HG02852 (cell line): ENCODE data around the gene ZNF44.
"Not testable (repeated sequence)": the region's sequence is repeated elsewhere in the genome, so short reads cannot be mapped to it uniquely, and the experiment has no call there.

Experiments used
- ATAC-seq: cut with Tn5 transposase; IDR thresholded peaks from one replicate; pipeline ENCODE4 v1.9.1; 2021; ENCODE audit warnings: mild to moderate bottlenecking, moderate library complexity; ENCODE audit not compliant: unreplicated experiment

Gene ZNF44

DNA sequence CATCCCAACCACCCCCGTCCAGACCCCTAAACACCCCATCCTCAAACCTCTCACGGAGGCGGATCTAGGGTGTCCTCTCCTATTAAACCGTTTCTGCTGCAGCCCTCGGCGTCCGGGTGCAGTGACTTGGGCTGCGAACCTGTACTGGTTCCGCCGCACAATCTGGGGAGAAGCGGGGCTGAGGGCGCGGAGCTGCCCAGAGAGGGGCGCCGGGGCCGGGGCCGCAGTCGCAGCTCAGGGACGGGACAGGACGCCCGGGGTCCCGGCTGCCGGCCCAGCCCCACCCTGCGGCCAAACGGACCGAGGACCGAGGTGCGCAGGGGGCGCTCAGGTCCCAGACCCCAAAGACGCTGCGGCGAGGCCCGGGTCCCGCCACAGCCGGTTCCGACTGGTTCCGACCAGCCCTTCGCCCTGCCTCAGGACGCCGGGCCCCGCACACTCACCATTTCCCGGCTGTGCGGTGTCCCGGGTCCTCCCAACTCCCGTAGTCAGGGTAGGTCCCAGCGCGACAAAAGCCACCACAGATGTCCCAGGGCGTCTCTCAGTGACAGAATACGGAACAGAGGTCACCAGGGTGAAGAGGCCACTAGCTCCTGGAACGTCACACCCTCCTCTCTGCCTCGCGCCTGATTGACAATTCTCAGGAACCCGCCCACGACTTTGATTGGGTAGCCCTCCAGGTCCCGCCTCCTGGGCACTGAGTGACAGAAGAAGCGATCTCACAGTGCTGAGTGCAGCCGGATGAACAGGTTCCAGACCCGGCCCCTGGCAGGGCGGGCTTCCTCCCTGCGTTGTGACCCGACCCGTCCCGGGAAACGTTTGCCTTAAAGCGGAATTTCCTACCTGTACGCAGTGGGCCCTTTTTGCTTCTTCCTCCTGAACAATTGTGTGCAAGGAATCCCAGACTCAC is at the start of gene ZNF44:
ZNF44 (minus strand) TSS at position 635 of the 910 bp plus-strand sequence; CDS start at position 446, 189 bp downstream.
- peak; percentile 94 for ATAC-seq

DNA sequence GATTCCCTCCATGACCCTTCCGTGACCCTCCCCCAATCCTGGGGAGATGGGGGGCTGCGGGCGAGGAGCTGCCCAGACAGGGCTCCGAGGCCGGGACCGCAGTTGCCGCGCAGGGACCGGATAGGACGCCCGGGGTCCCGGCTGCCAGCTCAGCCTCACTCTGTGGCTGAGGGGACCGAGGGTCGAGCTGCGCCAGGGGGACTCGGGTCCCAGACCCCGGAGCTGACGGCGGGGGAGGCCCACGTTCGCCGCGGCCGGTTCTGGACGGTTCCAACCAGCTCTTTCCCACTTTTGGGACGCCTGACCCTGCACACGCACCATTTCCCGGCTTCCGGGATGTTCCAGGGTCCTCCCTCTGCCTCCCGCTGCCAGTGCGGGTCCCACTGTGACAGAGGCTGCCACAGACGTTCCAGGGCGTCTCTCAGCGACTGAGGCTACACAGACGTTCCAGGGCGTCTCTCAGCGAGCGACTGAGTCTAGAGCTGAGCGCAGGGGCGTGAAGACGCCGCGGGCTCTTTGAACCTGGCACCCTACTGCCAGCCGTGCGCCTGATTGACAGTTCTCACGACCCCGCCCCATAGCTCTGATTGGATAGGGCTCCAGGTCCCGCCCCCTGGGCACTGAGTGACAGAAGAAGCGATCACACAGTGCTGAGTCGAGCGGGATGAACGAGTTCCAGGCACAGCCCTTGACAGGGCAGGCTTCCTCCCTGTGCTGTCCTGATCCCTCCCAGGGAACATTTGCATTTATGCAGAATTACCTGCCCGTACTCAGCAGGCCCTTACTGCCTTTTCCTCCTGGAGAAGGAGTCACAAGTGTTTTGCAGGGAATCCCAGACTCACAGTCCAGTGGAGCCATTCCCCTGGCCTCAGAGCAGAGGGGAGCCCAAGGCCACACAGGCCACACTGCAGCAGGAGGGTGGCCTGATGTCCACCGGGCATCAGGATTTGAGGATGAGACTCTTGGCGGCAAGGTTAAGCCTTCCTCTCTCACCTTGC is 38.8 kb upstream of the ZNF44 start, which contains the start of gene ZNF563:
ZNF563 (minus strand) TSS at position 472 of the 998 bp plus-strand sequence; CDS start at position 321, 151 bp downstream.
- ATAC-seq = peak; percentile 93

DNA sequence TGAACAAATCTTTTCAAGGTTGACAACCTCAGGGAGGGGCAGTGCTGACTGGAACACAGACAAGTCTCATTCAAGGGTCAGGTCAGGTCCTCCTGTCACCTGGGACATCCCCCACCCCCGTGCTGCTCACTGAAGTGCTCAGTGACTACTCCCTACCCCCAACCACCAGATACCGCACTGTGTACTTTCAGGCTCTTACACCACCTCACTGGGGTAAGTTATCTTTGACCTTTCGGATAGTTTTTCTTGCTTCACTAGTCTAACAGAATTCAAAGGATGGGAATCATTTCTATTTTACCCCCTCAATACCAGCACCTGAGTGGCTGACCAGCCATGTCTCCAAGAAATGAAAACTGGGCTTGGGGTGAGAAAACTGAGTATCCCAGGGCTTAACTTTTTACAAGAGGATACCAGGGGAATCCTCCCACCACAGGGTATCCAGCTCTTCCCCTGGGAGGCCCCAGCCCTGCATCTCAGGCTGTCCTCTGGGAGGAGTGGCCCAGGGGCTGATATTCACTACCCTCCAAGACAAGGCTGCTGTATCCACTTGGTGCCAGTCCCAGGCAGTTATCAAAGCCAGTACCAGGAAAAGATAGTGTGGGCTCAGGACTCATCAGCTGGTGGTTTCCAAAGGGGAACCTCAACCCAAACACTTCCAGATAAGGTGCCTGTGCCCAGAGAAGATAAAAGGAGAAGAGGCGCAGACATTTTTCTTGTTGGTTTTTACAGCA is 36.7 kb upstream of the ZNF44 start:
- peak; percentile 42 for ATAC-seq

DNA sequence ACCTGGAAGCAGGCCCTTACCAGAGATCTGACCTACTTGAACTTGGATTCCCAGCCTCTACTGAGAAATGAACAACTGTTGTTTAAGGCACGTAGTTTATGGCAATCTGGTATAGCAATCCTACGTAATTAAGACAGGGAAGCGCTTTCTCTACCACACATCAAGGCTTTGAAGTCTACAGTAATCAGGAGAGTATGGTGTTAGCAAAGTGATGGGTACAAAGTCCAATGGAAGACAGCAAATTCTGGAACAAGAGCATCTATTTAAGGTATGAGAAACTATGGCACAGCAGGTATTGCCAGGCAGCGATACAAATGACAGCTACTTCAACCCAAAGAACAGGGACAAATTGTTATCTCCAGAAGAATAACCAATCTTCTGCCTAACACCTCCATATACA is 35.7 kb upstream of the ZNF44 start:
- no peak for ATAC-seq

DNA sequence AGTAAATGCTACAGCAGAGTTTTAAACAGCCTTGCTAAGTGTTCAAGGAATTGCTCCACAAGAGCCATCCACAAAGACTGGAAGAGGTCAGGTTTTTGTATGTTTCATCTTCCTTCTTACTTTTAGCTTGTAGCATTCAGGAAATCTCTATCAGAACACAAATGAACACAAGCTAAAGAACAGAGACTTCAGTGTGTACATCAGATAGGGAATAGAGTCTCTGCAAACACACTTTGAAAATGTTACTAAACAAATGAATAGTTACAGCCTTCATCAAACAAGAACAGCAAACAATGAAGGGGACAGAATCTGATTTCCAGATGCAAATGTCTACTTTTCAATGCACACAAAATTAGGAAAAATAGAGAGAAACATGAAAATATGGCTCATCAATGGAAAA is 31.0 kb upstream of the ZNF44 start:
- ATAC-seq = no peak

DNA sequence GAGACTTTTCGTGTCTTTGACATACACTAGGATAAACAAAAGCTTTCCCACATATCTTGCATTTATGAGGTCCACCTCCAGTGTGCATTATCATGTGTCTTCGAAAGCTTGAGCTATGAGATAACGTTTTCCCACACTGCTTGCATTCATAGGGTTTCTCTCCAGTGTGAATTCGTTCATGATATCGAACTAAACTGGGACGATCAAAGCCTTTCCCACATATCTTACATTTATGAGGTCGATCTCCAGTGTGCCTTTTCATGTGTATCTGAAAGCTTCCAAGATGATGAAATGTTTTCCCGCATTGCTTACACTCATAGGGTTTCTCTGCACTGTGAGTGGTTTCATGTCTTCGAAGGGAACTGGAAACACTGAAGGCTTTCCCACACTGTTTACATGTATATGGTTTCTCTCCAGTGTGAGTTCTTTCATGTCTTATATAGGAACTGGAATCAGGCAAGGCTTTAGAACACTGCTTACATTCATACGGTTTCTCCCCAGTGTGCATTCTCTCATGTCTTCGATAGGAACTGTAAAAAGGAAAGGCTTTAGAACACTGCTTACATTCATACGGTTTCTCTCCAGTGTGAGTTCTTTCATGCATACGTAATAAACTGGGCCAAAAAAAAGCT is 24.2 kb upstream of the ZNF44 start:
- no peak for ATAC-seq

- no peak for ATAC-seq
Measured at GRCh38 chr19:12314553-12314952, 19.9 kb upstream of the ZNF44 start.

DNA sequence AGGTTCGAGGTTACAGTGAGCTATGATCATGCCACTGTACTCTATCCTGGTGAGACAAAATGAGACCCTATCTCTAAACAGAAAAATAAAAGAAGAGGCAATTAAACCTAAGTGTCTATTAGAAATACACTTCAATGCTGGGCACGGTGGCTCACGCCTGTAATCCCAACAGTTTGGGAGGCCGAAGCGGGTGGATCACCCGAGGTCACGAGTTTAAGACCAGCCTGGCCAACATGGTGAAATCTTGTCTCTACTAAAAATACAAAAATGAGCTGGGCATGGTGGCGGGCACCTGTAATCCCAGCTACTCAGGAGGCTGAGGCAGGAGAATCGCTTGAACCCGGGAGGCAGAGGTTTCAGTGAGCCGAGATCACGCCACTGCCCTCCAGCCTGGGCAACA is 14.2 kb upstream of the ZNF44 start:
- not testable (repeated sequence) for ATAC-seq

- no peak for ATAC-seq
Measured at GRCh38 chr19:12295191-12295590, 508 bp upstream of the ZNF44 start.

DNA sequence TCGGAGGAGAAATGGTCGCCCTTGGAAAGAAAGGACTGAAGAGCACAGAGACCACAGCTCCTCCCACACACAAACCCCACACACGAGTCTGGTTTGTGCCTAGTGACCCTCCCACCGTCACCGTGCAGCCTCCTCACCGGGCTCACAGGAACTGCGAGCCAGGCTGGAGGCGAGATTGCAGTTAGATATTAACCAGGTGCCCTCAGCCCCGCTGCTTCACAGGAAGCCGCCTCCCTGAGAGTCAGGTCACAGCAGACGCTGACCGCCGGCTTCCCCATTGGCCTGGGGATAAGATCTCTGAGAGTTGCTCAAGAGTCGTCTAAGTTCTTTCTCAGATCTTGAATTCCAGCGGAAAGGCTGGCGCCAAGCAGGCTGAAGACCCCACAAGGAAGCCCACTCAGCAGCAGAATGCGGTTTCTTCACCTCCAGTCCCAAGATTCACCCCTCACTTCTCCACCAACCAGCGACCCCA is 870 bp downstream of the ZNF44 start:
- ATAC-seq = no peak

DNA sequence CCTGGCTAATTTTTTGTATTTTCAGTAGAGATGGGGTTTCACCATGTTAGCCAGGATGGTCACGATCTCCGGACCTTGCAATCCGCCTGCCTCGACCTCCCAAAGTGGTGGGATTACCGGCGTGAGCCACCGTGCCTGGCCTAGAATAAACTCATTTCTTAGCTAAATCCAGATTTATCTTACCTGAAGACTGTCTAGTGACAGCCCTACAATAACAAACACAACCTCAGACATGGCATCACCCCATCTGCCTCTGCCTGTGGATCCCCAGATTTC is 5.0 kb downstream of the ZNF44 start:
- ATAC-seq = no peak

DNA sequence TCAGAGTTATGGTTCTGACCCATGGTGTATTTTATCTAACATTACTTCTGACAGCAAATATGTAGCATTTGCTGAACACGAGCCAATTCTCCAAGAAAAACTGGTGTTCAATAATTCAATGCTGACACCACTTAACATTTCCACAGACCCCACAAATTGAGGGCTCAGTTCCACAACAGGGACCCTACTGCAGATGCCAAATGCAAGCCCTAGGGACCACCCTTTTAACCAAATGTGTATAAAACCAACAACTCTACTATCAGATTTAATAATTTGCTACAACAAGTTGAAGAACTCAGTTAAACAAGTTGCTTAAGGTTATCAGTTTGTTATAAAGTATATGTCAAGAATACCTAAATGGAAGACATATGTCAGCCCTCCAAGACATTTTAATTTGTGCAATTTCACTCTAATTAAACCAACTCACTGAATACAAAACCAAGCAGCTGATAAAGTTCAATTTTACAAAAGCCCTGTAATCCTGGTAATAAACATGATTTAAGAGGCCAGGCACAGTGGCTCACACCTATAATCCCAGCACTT is 6.7 kb downstream of the ZNF44 start:
- ATAC-seq = no peak

- no peak for ATAC-seq
Measured at GRCh38 chr19:12284631-12285030, 10.1 kb downstream of the ZNF44 start.

DNA sequence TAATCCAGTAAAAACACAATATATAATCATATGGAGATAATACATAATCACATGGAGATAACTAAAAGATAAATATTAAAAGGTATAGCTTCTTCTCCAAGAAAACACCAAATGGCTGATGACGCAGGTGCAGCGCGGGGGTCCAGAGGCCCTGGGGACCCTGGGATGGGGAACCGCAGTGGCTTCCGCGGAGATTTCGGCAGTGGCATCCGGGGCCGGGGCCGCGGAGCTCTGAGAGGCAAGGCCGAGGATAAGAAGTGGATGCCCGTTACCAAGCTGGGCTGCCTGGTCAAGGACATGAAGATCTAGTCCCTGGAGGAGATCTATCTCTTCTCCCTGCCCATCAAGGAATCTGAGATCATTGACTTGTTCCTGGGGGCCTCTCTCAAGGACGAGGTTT is 10.5 kb downstream of the ZNF44 start:
- no peak for ATAC-seq

DNA sequence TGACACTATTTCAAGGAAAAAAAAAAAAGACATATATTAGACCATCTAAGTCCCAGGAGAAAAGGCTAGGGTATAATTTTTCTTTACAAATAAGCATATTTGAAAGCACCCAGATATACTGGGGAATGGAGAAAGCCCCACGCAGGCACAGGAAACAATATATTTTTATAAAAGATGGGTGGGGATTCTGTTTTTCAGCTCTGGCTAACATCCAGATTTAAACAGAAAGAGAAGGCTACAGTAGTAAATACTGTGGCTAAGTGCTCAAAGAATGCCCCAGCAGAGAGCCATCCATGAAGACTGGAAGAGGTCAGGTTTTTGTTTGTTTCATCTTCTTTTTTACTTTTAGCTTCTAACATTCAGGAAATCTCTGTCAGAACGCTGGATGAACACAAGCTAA is 16.0 kb downstream of the ZNF44 start:
- no peak for ATAC-seq

DNA sequence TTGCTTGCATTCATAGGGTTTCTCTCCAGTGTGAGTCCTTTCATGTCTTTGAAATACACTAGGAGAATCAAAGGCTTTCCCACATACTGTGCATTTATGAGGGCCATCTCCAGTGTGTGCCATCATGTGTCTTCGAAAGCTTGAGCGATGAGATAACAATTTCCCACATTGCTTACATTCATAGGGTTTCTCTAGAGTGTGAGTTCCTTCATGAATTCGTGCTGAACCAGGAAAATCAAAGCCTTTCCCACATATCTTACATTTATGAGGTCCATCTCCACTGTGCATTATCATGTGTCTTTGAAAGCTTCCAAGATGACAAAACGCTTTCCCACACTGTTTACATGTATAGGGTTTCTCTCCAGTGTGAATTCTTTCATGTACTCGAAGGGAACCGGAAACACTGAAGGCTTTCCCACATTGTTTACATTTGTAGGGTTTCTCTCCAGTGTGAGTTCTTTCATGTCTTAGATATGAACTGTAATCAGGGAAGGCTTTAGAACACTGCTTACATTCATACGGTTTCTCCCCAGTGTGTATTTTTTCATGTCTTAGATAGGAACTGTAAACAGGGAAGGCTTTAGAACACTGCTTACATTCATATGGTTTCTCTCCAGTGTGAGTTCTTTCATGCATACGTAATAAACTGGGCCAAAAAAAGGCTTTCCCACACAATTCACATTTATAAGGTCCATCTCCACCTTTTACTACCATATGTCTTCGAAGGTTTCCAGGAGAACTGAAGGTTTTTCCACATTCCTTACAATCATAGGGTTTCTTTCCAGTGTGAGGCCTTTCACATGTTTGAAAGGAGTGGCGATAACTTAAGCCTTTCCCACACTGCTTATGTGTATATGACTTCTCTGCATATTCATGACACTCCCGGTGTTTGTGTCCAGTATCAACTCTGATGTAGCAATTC is 21.4 kb downstream of the ZNF44 start:
- no peak for ATAC-seq

GRCh38 chr19:12272386-12272785 is 22.3 kb downstream of the ZNF44 start:
- no peak for ATAC-seq

- no peak for ATAC-seq
Measured at GRCh38 chr19:12270854-12271253, 23.8 kb downstream of the ZNF44 start.
